HG02885 (cell line): ENCODE results near the gene ARL3.
"Not testable (repeated sequence)": the region's sequence is repeated elsewhere in the genome, so short reads cannot be mapped to it uniquely, and the experiment has no call there.

Experiments used
- ATAC-seq: cut with Tn5 transposase; IDR thresholded peaks from one replicate; pipeline ENCODE4 v1.9.1; 2021; ENCODE audit warnings: mild to moderate bottlenecking; ENCODE audit not compliant: unreplicated experiment, poor library complexity

ARL3 gene

DNA sequence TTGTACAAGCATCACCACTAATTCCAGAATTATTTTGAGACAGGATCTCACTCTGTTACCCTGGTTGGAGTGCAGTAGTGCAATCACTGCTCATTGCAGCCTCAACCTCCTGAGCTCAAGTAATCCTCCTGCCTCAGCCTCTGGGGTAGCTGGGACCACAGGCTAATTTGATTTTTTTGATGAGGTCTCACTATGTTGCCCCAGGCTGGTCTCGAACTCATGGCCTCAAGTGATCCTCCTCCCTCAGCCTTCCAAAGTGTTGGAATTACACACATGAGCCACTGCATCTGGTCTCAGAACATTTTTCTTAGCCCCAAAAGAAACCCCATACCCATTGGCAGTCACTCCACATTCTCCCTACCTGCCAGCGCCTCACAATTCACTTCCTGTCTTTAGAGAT is 26.0 kb upstream of the ARL3 start:
- no peak for ATAC-seq

DNA sequence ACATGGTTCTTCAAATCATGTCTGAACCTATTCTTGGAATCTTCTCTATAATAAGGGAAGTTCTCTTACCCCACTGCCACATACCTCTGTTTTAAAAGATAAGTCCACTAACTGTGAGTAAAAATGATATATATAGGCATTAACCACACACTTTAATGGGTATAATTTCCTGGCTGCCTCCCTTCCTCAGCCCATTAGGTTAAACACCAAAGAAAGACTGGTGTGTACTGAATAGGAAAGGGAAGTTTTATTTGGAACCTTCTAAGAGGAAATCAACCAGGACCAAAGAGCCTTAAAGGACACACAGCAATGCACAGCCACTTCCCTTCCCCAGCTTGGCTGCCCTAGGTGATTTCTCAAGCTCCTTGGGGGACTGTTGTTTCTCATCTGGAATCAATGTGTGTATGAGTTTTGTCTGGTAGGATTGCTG is 24.5 kb upstream of the ARL3 start:
- no peak for ATAC-seq

GRCh38 chr10:102735065-102735562 is 20.9 kb upstream of the ARL3 start:
- no peak for ATAC-seq

DNA sequence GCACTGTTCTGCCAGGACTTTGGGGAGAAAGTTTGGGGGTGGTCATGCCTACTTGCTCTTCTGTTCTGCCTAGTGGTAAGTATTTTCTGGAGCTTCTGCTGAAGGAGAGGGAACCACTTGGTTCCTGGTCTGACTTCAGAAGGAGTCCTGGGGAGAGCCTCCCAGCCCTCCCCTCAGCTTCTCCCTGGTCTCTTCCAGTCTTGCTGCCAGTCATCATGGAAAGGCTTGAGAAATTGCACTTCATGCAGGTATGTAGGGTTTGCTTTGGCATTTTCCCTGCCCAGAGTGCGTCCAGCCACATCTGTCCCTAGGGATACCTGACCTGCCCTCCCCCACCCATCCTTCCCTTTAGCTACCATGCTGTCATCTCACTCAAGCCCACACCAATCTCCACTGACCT is 18.5 kb upstream of the ARL3 start:
- no peak for ATAC-seq

GRCh38 chr10:102731222-102731800 is 17.1 kb upstream of the ARL3 start:
- ATAC-seq = no peak

- no peak for ATAC-seq
These were observed 15.1 kb upstream of the ARL3 start for GRCh38 chr10:102729029-102730026.

GRCh38 chr10:102727037-102727818 is 13.0 kb upstream of the ARL3 start:
- no peak for ATAC-seq

GRCh38 chr10:102726274-102726673 is 12.1 kb upstream of the ARL3 start:
- no peak for ATAC-seq

GRCh38 chr10:102723989-102724388 is 9.8 kb upstream of the ARL3 start:
- no peak for ATAC-seq

DNA sequence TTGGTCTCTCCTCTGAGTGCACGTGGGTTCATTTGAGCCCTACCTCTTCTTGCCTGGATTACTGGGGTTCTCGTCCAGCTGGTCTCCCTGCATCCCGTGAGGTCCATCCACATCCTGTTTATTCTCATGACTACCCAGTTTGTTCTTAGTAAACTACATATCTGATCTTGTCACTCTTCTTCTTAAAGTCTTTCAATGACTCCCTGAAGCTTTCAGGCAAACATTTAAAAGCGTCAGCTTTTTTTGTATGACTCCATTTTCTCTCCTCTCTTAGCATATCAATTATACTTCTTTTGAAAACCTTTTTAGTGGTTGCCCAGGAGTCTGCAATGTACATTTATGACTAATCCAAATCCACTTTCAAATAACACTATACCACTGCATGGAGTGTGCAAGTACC is 7.8 kb upstream of the ARL3 start:
- no peak for ATAC-seq

DNA sequence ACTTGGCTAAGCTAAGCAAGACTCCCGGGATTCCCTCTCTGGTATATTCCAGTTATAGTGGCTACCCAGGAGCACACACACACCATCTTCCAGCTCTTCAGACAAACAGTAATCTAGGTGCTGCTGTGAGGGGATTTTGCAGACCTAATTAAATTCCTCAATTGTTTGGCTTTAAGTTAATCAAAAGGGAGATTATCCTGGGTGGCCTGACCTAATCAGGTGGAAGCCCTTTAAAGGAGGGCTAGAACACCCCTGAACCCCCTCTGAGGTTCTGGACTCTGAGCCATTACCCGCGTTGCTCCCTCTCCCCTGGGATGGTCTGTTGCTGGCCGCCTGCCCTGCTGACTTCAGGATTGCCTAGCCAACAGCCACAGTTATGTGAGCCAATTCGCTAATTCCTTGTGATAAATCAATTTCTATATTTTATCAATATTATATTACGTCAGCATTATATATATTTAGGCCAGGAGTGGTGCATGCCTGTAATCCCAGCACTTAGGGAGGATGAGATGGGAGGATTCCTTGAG is 6.6 kb upstream of the ARL3 start:
- ATAC-seq = no peak

- no peak for ATAC-seq
These were observed 6.1 kb upstream of the ARL3 start for GRCh38 chr10:102720337-102720736.

DNA sequence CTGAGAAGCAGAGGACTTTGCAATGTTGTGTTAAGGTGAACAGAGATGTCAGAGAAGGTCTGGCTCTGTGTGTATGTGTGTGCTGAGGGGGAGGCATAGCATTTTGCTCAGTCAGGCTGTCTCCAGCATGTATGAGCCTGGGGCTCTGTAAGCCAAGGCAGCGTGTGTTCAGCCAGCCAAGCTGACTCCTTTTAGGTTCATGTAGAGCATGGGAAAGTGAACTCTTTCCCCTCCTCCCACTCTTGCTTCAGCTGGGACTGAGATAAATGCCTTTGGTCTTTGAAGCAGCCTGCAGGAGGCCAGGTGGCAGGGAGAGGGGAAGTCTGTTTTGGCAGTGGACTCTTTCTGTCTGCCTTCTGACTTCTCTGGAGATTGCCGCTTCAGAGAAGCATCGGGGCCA is 4.0 kb upstream of the ARL3 start:
- ATAC-seq = no peak

GRCh38 chr10:102716900-102717565 is 2.8 kb upstream of the ARL3 start:
- ATAC-seq = not testable (repeated sequence)

GRCh38 chr10:102715880-102716279 is 1.7 kb upstream of the ARL3 start:
- no peak for ATAC-seq

- peak; percentile 15 for ATAC-seq
These were observed 641 bp upstream of the ARL3 start, which contains the start of gene SFXN2 for GRCh38 chr10:102714621-102715455. TSS of gene SFXN2 (plus strand) at chr10:102714636. CDS start at chr10:102726637, 12,001 bp downstream.

DNA sequence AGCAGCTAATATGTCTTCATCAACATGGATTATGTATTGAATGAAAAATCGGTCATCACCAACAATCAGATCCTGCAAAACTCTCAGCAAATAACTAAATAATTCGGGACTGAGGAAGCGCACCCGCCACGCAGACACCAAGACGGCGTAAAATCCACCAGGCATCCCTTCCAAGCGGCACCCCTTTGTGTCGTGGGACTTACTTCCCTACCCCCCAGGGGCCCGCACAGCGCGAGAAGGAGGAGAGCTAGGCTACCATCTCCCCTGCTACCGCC is 721 bp downstream of the ARL3 start:
- ATAC-seq = peak; percentile 43

GRCh38 chr10:102712843-102713538 is 1.2 kb downstream of the ARL3 start:
- ATAC-seq = no peak

DNA sequence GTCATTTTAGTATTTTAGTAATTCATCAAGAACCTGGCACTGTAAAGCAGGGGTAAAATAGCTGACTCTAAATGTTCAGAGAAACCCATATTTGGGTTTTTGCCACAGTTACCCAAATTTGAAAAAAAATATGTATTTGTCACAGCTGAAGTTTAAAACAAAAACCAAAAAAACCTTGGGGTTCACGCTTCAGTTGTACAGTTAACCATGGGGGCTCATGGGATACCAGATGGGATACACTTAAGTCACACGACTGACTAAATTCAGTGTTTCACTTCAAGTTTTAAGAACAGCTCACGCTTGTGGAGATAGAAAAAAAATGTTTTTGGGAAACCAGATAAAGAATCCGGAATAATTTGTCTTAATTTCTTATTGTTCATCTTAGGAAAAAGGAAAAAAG is 2.1 kb downstream of the ARL3 start:
- ATAC-seq = no peak
